GM21447 (cell line): ENCODE measurements around the gene FSD2.
A peak's percentile ranks its signal among the peaks of the same experiment; 100 is the strongest.
"Not testable (repeated sequence)": the region's sequence is repeated elsewhere in the genome, so short reads cannot be mapped to it uniquely, and the experiment has no call there.

Experiments
- ATAC-seq: cut with Tn5 transposase; IDR thresholded peaks from one replicate; pipeline ENCODE4 v1.9.1; 2021; ENCODE audit not compliant: unreplicated experiment

FSD2 gene

DNA sequence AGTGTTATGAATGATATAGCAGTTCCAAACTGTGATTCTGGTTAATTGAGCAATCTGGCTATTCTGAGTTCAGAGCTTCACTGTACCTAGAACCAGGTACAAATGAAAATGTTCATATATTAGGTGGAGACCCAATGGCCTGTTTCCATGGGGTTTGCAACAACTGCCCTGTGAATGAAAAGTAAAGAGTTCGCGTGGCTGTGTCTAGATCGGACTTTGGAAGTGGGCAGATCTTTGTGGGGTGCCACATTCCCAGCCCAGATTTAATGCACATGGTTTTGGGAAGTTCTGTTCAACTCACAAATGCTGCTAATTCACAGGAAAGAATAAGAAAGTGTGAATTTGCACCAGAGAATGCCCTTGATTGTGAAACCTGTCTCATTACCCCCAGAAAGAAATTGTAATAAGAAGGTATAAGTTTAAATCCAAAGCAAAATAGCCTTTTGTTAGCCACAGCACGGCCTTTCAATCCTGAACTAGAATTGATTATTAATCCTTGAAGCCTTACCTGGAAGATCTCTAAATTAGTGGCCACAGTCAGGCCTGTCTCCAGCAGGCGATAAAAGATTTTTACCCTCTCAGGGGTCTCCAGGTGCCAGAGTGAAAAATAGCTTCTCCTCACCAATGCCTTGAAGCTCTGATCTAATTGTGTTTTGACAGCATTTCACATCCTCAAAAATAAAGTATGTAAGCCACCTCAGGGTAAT, 26.2 kb upstream of the FSD2 start:
- ATAC-seq: no peak

DNA sequence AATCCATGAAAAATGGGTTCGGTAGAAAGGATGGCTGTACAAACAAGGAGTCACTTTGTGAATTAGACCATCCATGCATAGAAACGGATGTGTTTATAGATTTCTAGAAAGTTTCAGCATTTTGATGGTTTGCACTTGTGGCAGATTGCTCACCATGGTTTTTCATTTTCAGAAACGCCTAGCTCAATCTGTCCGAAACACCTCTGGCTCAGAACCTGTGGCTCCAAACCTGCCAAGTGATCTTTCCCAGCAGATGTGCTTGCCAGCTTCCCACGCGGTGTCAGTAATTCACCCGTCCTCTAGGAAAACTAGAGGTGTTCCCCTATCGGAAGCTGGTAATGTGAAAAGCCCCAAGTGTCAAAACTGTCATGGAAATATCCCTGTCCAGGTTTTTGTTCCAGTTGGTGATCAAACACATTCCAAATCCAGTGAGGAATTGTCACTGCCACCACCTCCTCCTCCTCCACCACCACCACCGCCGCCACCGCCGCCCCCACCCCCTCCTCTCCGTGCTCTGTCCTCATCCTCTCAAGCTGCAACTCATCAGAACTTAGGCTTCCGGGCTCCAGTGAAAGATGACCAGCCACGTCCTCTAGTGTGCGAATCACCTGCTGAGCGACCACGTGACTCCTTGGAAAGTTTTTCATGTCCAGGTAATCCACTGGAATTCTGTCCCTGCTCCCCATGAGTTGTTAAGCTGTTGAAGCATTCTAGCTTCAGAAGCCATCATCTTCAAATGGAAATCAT, 24.7 kb upstream of the FSD2 start:
- ATAC-seq: no peak

DNA sequence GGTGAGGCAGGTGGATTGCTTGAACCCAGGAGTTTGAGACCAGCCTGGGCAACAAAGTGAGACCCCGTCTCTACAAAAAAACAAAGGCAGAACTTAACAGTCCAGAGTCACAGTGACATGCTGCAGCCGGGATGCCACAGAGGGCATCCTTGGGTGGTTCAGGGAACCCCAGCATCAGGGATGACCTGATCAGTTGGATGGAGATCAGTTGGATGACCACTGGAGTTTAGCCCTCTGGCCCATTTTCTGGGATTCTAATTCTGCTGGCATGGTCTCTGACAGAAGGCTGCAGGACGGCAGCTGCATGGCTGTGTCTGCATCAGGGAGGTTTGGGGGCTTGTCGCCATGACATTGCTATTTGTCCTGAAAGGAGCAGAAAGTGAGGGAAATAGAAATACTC, 23.4 kb upstream of the FSD2 start:
- no peak for ATAC-seq

DNA sequence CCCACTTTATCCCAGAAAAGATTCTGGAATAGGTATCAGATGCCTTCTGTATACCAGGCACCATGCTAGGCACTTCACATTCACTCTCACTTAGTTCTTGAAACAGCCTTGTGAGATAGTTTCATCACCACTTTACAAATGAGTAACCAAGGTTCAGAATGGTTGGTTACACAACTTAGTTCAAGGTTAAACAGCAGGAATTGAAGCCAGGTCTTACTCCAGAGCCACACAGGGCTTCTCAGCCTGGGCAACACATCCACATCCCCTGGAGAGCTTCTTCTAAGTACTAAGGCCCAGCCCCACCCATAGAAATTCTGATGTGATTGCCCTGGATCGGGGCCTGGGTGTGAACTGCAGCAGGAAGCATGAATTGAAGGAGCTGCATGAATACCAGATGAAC, 22.2 kb upstream of the FSD2 start:
- ATAC-seq: no peak

DNA sequence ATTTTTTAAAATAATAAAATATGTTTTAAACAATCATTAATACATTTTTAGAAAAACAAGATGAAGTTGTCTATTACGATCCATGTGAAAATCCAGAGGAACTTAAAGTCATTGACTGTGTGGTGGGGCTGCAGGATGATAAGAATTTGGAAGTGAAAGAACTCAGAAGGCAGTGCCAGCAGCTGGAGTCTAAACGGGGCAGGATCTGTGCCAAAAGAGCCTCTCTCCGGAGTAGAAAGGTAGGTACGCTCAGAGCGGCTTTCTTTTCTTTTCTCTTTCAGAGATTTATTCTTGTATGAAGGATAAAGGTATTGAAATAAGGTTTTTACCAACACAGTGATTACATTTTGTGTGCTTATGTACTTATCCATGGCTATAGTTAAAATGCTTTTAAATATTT, 17.2 kb upstream of the FSD2 start:
- ATAC-seq: no peak

DNA sequence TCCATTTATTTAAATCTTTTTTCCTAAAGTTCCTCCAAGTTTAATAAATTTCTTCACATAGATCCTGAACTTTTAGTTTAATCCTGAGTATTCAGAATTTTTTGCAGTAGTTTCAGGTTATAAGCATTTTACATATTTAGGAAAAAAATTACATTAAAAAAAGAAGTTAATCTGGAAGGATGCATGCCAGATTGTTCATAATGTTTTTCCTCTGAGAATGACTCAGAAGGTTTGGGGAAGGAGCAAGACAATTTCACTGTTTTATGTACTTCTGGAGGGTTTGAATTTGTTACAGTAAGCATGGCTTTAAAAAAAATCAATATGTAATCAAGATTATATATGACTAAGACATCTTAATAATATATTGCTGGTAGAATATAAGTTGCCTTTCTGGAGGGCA, 16.0 kb upstream of the FSD2 start:
- ATAC-seq: not testable (repeated sequence)

DNA sequence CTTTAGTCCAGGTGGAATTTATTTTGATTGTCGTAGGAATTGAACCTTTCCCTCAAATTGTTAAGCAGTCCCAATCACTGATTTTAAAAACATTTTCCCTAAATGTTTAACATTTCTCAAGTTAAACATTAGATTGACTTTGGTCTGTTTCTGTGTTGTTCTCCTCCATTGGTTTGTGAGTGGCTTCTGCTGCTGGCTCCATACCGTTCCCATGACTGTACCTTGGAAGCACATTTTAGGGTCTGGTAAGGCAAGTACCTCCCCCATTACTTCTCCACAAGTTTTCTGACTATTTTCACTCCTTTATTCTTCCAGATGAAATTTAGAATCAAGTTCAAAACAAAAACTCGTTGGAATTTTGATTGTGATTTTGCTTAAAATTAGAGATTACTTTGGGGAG, 15.5 kb upstream of the FSD2 start:
- ATAC-seq: not testable (repeated sequence)

DNA sequence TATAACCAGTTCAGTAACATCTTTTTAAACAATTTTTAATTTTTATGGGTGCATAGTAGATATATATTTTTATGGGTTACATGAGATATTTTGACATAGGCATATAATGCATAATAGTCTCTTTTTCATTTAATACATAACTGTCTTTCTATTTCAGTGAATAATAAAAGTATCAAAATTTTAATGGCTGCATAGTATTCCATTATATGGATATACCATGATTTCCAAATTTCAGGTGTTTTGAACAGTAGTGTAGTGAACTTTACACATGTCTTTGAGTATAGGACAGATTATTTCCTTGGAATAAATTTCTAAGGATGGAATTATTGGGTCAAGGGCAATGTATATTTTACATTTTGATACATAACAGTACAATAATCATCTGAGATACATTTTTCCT, 14.3 kb upstream of the FSD2 start:
- ATAC-seq: no peak

DNA sequence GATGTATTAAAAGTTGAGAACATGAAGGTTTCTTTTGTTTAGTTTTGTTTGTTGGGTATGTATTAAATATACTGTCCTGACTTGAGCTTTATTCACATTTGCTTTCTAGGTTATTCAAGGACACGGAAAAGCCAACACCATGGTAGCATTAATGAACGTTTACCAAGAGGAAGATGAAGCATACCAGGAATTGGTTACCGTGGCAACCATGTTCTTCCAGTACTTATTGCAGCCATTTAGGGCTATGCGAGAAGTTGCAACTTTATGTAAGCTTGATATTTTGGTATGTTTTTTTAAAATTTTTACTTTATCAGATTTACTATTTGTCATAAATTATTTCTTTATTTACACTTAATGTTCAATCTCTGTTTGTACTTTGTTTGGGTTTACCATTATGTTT, 7.1 kb upstream of the FSD2 start:
- ATAC-seq: no peak

DNA sequence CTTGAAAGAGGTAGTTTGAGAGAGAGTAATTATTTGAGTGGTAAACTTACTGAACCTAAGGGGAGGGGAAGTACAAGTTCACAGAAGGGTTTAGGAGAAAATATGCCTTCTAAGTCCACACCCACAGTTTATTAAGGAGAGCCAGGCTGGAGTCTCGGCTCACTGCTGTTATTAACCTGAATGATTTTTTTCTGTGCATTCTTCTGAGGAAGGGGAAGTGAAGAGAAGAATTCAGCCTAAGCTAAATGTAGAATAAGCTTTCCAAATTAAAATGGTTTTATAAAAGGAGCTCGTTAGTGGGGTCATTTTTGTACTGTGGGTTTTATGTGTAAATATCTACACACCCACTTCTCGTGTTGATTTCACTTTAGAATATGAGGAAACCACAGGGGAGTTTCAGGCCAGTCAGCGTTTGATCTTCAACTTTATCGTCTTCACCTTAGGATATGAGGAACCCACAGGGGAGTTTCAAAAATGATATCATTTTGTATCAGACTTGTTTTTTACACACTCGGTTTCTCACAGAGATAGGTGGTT, 5.1 kb upstream of the FSD2 start:
- ATAC-seq: no peak

DNA sequence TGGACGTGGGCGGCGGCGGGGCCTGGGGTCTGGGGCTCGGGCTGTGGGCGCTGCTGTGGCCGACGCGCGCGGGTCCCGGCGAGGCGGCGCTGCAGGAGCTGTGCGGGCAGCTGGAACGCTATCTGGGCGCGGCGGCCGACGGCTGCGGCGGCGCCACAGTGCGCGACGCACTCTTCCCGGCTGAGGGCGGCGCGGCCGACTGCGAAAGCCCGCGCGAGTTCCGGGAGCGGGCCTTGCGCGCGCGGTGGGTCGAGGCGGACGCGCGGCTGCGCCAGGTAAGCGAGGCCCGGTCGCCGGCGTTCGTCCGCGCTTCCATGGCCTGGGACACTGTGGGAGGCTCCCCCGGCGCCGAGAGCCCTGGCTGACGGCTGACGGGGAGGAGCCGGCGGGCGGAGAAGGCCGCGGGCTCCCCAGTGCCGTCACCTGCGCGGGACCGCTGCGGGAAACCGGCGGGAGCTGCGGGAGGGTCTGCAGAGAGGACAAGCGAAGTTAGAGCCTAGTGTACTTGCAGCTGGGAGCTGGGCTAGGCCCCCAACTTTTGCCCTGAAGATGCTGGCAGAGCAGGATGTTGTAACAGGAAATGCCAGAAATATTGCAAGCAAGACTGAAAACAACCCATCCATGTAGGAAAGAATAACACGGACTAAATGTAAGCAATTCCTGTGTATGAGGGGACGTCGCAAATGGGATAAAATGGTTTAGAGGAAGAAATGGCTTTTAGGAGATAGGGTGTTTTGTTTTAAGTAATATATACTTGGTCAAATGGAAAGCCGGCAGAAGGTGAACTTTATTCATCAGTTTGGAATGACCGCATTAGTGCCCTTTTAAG, 4.4 kb upstream of the FSD2 start:
- ATAC-seq: peak; percentile 12

DNA sequence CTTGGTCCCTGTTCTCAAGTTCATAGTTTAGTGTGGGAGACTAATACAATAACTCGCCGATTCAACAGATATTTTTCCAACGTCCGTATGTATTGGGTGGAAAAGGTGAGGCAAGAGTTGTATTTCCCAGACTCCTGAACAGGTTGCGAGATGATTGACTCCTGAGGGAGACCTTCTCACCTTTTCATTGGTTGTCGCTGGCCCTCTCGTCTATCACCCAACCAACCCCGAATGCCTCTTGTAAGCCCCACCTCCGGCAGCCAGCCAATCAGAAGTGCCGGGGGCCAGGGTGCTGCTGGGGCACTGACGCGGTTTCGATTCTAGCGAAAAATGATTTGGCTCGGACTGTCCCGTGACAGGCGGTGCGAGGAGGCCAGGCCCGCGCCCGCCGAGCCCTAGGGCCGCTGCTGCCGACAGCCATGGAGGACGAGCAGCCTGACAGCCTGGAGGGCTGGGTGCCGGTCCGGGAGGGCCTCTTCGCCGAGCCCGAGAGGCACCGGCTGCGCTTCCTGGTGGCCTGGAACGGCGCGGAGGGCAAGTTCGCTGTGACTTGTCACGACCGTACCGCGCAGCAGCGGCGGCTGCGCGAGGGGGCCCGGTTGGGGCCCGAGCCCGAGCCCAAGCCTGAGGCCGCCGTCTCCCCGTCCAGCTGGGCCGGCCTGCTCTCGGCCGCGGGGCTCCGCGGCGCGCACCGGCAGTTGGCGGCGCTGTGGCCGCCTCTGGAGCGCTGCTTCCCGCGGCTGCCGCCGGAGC, 3.6 kb upstream of the FSD2 start, which contains the start of gene WHAMM:
TSS of gene WHAMM (plus strand) at position 321 of the 753 bp plus-strand sequence. CDS start at position 420, 99 bp downstream.
- peak; percentile 79 for ATAC-seq

DNA sequence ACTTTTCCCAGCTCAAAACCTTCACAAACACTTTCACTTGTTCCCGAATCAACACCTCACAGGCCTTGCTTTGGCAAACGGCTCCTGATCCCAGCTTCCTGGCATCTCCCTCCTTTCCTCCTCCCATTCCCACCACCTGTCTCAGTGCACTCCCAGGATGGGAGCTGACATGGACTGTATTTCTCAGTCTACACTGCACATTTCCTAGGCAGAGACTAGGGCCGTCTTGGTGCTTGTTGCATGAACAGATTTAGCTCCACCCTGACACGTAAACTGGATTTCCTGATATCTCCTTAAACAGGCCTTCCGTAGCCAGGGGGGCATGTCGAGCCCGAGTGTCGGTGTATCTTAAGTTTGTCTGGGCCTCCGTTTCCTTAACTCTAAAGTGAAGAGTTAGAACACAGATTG, 2.8 kb upstream of the FSD2 start:
- ATAC-seq: no peak

DNA sequence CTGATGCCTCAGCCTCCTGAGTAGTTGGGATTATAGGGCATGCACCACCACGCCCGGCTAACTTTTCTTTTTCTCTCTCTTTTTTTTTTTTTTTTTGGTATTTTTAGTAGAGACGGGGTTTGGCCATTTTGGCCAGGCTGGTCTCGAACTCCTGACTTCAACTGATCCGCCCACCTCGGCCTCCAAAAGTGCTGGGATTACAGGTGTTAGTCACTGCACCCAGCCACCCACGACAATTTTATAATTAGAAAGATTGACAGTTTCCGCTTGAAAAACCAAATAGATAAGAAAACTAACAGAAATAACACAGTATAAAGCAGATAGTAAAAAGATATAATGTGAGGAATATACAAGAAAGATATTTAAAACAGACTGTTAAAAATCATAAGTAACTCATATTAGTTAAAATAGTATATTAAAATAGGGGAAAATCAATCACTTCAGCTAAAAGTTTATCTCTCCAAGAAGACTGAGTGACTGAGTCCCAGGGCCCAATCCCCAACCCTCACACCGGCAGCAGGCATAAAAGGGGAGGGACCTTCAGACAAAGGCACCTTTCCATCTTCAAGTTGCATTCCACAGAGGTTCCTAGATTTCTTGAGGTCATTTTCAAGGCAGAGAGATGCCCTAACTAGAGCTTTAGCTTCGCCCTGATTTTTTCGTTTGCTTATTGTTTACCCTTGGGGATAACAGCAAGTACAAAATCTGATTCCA, 2.2 kb upstream of the FSD2 start:
- ATAC-seq: no peak

DNA sequence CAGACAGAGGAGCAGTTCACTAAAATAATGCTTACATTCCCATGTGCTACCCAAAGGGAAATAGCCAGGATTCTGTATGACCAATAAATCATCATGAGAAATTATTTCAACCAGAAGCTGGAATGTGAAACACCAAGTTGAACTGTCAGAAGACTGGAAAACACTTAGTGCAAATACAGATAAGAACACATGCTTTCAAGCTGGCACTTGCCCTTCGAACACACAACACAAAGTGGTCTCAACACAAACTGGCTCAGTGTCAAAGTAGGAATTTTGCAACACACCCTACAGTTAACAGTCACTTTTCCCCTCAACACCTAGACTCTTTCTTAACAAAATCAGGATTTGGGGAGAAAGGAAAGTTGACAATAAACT, 1.3 kb downstream of the FSD2 start:
- ATAC-seq: no peak

DNA sequence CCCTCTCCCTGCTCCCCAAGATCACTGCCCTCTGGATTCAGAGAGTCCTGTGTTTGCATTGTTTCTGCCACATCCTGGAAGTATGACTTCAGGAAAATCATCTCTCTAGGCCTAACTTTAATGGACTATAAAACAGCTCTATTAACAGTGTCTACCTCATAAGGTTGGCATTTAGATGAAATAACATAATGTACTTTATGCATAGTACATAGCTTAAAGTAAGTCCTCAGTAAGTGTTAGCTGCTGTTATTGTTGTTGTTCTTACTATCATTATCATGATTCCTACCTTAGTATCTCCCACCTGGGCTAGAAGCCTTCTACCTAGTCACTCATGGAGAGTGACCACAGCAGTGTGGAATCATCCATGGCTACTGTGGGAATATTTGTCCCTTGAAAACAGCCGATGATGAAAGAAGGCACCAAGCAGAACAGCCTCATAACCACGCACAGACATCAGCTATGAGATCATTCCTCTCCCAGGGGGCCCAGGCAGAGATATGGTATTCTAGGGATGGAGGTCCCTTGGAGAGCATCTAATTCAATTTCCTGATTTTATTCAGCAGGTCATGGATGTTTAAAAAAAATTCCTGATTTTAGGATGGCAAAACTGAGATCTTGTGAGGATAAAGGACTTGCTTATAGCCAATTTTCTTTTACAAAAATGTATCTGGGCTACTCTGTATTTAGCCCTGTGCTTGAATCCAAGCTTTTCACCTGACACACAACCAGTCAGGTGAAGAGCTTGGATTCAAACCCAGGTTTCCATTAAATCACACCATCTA, 1.9 kb downstream of the FSD2 start:
- ATAC-seq: no peak

DNA sequence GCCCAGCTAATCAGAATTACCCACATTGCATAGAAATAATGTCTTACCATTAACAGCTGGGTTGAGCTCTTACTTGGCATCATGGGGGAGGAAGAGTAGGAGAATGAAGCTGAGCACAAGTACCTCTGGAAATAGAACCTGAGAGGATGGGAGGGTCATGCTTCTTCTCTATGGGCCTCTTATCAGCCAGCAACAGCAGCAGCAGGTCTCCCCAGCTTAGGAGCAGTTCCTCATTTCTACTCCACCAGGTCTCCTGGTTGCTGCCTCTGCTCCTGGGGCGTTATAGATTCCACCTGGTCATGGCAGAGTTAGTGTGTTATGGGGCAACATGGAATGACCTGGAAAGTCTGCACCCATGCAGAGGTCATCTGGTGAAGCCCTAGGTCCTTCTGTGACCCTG, 3.4 kb downstream of the FSD2 start:
- no peak for ATAC-seq

DNA sequence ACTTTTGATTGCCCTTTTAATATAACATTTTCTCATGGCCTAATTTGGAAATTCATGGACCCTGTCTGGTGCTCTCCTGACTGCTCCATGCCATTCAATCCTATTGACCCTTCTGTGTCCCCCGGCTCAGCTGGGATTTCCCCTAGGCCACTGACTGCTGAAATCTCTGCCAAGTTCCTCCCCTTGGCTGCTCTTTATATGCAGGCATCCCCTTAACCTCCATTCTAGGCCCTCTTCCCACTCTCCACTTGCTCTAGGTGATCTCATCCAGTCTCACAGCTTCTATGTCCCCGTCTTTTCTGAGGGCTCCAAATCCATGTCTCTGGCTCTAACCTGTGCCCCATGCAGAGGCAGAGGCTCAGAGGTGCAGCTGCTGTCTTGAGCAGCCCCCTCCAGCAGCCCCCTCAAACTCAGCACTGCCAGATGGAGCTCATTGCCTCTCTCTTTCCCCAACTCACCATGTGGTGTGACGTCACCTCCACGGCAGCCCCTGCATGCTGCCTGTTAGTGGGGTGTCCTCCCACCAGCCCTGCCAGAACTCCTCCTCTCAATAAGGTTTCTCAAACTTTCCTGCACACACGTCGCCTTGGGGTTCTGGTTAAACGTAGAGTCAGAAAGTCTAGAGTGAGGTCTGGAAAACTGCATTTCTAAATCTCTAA, 6.6 kb downstream of the FSD2 start:
- no peak for ATAC-seq
